ENCODE measurements around the gene CCDC191.

CCDC191 gene

DNA sequence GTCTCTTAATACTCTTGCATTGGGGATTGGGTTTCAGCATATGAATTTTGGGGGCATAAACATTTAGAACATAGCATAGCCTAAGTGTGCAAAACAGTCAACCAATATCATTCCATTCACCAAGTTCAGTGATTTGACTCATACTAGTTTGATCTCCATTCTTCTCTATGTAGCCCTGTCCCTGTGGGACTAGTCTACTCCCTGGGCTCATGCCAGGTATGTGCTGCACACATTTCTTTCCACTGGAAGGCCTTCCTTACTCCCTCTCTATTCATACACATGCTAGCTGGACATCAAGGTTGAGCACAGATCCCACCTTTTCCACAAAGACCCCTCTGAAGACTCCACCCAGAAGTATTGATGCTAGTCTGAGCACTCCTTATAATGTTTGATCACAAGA lies 103.4 kb downstream of the CCDC191 start:
- DNase-seq: no peak

DNA sequence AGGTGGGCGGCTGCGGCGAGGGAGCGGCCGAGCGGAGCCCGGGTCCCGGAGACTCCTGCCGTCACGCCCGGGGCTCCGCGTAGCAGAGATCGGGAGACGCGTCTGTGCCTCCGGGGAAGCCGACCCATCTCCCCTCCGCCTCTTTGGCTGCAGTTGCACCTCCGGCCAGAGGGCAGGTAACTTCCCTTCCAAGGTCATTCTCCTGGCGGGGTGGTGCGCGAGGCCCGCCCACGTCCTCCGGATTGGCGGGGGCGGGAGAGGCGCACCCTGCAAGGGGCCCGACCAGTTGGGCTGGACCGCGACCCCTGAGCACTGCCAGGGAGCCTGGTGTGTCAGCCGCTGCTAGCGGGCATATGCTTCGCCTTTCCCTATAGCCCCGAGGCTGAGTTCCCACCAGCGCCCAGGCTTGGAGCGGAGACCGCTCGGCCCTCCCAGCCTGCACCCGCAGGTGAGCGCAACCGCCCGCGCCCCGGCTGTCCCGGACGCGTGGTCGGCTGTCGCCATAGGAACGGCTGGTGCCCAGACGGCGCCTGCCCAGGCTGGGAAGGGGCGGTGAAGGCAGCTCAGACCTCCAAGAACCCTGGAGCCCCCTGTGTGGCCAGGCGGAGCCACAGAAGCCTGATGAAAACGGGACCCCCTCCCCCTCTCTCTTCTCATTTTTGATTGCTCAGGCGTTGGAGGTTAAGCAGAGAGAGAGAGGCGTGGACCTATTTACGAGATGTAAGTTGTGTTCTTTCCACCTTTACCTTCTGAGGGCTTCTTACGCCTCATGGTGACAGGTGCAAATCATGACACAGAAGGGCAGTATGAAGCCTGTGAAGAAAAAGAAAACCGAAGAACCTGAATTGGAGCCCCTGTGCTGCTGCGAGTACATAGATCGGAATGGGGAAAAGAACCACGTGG lies 108.1 kb downstream of the CCDC191 start:
- peak; percentile 23 for DNase-seq

DNA sequence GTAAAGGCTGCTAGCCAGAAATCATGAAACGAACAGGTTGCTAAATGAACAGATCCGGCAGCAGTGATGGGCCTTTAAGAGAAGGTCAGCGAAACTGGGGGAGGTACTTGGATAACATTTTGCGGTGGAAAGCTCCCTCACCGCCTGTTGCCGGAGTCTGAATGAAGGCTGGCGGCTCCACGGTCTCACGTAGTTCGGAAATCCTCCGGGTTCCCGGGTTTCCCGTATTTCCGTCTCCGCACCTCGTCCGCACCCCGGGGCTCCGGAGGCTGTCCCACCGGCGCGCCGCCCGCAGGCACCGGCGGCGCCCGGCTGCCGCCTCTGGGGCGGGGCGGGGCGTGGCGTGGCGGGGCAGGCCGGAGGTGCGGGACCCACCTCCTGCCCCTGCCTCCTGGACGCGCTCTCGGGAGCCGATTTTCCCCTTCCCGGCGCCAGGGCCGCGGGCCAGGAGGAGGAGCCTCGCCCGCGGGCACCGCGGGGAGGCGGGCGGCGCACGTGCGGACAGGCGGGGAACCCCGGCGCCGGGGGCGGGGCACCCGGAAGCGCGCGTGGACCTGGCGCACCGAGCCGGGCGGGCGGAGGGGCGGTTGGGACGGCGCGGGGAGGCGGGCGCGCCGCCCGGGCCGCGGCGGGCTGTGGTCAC lies 108.8 kb downstream of the CCDC191 start, which contains the start of gene ZDHHC23:
ZDHHC23 (plus strand) TSS at position 642 of the 643 bp plus-strand sequence. CDS start 790 bp downstream, outside the sequence.
- DNase-seq: peak; percentile 75

DNA sequence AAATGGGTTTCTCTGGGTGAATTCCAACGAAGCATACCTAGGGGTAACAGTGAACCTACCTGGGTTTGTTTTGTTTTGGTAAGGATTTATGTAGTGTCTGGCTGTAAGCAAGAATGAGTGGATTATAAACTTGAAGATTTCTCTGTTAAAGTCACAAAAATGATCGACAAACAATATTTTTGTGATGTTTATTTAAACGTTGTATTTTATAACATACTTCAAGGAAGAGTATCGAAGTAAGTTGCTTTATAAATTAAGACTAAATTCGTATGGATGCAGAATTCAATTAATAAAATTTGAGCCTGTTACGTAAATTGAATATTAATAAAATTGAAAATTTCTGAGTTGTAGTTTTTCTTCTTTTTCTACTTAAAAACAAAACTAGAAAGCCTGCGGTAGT lies 109.5 kb downstream of the CCDC191 start:
- DNase-seq: no peak

DNA sequence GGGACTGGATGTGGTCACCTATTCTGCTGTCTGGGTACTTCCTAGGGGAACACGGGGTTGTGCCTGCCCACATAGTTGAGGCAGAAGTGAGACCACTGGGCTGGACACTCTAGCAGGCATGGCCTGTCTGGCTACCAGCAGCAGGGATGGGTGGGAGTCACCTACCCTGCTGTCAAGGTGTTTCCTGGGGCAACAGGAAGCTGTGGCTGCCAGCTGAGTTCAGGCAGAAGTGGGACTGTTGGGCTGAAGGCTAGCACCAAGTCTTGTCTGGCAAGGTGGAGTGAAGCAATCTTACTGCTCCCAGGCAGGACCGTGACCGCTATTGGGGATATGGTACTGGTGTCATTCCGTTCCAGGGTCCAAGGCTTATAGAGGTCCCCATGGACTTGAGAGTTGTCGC lies 128.8 kb downstream of the CCDC191 start:
- DNase-seq: no peak

DNA sequence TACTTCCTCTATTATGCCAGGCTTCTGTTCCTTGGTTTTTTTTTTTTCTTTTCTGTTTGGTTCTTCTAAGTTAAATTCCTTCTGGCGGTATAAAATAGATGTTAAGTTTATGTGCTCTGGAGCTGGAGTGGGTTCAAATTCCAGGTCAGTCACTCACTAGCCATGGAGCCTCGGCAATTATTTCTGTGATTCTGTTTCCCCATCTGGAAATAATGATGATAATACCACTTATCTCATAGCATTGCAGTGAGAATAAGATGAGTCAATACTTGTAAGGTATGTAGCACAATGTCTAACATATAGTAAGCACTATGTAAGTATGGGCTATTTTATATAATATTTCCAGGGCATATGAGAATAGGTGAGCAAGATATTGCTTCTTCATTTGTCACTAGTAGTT lies 141.7 kb downstream of the CCDC191 start:
- no peak for DNase-seq
